AG08395 (cell line): ENCODE data around the gene GRIA4.

Experiments
- DNase-seq: peaks from one replicate; pipeline ENCODE4 v3.0.0; 2012; ENCODE audit warnings: mixed read lengths, low spot score

Gene GRIA4

GRCh38 chr11:105609832-105610781 is at the start of gene GRIA4:
Gene GRIA4, plus strand, starts transcription at chr11:105610073. Its CDS starts 925 bp downstream, at chr11:105610998.
- DNase-seq, result peak; percentile 46

DNA sequence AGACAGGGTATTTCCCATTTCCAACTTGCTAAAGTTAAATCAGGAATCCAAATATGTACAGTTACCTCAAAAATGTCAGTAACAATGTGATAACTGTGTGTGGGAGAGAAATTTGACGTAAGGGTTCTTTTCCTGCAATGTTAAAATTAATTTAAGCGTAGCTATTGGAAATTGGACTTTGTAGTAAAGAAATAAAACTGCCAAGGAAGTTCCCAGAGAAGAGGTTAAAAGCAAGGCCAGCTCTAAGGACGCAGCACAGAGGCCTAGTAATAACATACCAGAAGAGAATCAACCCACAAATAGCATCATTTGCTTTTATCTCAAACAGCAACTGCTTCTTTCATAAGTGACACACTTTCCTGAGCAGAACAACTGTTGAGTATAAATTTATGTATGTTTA is 36.8 kb upstream of the GRIA4 start:
- no peak for DNase-seq

DNA sequence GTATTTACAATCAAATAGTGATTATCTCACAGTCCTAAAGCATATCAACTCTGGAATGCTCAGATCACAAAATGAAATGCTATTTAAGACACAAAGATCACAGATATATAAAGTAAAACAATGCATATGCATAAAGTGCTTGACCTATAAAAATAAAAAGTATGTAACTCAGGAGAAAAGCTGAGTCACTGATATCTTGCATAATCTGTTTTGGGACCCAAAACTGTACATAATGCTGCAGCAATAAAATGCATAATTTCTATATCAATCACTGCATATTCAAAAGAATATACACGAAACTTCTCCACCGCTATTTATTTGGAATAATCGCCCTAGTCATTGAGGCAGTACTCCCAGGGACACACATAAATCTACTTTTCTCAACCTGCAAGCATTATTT is 34.9 kb upstream of the GRIA4 start:
- no peak for DNase-seq

GRCh38 chr11:105577641-105578040 is 32.2 kb upstream of the GRIA4 start:
- no peak for DNase-seq

GRCh38 chr11:105579111-105579510 is 30.8 kb upstream of the GRIA4 start:
- no peak for DNase-seq

GRCh38 chr11:105582497-105582896 is 27.4 kb upstream of the GRIA4 start:
- DNase-seq, result no peak

DNA sequence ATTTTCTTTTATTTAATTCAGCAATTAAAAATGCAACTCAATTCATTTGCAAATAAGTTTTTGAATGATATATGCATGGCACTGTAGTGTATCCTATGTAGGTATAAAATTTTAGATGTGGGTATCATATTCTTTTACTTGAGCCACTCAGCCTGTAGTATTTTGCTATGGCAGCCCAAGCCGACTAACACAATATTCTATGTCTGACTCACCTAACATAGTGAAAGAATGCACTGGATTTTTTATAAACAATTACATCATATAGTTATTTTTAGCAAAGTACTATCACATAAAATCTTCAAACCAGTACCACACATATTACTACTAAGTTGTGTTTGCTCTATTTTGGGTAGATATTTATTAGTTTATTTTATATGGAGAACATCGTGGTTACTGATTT is 21.9 kb upstream of the GRIA4 start:
- DNase-seq, result peak; percentile 52

- DNase-seq, result no peak
Observed at GRCh38 chr11:105589346-105589745, 20.5 kb upstream of the GRIA4 start.

DNA sequence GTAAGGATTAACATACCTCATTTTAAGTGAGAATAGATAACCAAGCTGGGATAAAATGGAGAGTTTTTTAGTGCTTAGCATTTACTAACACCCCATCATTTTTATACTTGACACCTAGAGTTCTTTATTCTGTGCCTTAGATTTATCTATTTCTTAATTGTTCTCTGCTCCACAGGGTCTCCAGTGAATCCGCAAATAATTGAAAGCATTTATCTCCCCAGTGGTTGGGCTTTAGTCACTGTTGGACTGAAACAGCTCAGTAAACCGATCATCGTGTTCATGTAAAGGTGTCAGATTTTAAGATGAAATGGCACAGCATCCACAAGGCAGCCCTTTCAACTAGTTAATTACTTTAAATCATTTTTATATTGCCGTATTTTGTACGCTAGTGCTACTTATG is 17.8 kb upstream of the GRIA4 start:
- DNase-seq, result no peak

DNA sequence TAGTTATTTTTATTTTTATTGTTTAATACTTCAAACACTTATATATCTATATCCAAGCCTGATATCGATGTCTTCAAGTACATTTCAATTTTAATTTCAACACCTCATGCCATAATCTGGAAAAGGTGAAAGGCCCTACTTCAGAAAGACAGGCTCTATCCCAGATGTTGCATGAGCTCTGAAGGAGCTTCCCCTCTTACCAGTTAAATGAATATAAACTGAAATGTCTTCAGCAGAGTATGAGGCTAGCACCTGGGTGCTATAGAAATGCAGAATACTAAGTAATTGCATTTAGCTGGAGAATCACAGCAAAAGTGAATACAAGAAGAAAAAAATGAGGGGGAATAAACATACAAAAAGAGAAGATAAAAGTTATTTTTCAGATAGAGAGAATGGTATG is 11.5 kb upstream of the GRIA4 start:
- DNase-seq, result no peak

DNA sequence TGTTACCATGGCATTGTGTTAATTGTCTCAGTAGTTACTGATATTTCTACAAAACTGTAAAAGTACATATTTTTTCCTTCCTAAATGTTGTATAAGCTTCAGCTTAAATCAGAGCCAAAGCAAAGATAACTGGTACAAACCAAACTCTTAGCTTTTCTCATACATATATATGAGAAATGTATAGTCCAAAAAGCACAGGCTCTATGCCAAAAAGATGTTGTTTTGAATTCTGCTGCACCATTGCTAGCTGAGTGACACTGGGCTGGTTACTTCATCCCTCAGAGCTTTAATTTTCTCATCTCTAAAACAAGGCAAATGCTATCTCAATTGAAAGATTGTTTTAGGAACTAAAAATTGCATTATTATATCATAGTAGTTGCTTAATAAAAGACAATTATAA is 6.7 kb upstream of the GRIA4 start:
- DNase-seq, result no peak

DNA sequence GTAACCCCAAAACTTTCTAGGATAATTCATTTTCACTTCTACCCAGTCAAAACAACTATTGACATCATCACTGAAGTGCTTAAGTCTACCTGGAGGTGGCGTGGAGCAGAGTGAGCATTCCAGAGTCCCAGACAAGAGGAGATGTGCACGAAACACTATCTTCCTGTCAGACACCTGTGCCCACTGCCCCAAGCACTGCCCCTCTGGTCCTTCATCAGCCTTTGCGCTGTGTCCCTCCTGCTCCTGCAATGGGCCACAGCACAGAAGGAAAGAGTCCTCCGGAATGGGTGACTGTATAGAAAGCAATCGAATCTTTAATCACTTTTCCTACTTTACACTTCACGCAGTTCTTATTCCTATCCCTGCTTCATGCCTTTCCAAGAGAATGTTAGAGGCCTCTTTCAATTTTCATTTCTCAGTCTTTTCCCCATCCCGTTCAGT is 512 bp upstream of the GRIA4 start:
- peak; percentile 13 for DNase-seq

- DNase-seq, result no peak
Observed at GRCh38 chr11:105610871-105611571, 1.1 kb downstream of the GRIA4 start.

GRCh38 chr11:105611572-105612441 is 1.9 kb downstream of the GRIA4 start:
- DNase-seq, result no peak

GRCh38 chr11:105612771-105613170 is 2.9 kb downstream of the GRIA4 start:
- no peak for DNase-seq

- DNase-seq, result no peak
Observed at GRCh38 chr11:105613183-105613582, 3.3 kb downstream of the GRIA4 start.

GRCh38 chr11:105618343-105618955 is 8.6 kb downstream of the GRIA4 start:
- no peak for DNase-seq

- DNase-seq, result no peak
Observed at GRCh38 chr11:105619556-105619955, 9.7 kb downstream of the GRIA4 start.

DNA sequence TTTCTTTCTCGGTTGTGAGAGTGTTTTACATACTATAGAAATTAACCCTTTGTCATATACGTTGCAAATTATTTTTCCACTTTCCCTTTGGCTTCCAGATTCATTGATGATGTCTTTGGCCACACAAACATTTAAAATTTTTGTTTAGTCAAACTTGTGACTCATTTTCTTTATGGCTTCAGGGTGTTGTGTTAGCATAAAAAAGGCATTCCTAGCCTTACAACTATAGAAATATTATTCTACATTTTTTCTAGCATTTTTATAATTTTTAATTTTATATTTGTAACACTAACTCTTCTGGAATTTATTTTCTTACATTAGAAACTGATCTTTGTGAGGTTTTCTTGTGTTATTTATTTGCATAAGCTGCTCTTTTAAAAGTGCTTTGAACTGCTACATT is 12.1 kb downstream of the GRIA4 start:
- DNase-seq, result no peak

DNA sequence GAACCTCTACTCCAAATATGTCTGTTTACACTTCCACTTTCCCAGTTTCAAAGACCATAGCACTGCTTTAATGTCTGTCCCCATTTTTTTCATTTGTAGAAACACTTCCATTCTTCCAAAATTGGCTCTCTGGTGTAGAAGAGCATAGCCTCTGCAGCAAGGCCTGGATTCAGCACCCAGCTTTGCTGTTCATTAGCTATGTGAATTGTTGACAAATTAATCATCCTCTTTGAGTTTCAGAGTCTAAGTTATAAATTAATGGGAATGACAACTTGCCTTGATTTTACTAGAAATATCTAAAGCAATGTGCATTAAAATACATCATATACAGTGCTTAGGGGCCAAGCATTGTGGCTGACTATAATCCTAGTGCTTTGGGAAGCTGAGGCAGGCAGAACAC is 22.4 kb downstream of the GRIA4 start:
- DNase-seq, result no peak

- DNase-seq, result no peak
Observed at GRCh38 chr11:105635466-105635865, 25.6 kb downstream of the GRIA4 start.

DNA sequence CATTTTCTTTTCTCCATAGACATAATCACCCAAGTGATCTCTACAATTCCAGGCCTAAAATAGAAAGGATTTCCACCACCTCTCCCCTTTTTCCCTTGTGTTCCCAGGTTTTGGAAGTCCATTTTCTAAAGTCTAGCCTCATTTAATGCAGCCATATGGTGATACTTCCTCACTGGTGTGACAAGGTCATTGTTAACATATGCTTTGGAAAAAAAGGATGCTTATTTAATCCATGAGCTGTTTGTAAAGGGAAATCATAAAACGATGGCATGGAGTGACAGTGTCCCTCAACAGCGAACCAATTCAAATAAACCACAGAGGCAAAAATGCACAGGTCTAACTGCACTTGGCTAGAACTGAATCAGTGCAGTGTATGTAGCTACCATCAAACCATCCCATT is 26.6 kb downstream of the GRIA4 start:
- no peak for DNase-seq
